ENCODE measurements around the gene DLEC1.

- TF ChIP-seq CTCF (IDR thresholded peaks at IDR 0.05), result no peak
- TF ChIP-seq POLR2AphosphoS5 (IDR thresholded peaks at IDR 0.05), result no peak
- TF ChIP-seq POLR2A (IDR thresholded peaks at IDR 0.05), result no peak
- no peak for TF ChIP-seq EP300 (IDR thresholded peaks at IDR 0.05)
Measured at GRCh38 chr3:38121832-38122461, 82.9 kb downstream of the DLEC1 start.
